Caki2 (cell line): ENCODE data around the gene SIGLEC9. TPM values are rescaled to one million over a fixed set of nuclear protein-coding genes. Genes with fewer than 3 reads are reported as not detected.

Experiments used
- DNase-seq: peaks from one replicate; pipeline ENCODE4 v3.0.0-alpha.2; 2015; ENCODE audit warnings: low read depth
- in situ Hi-C: cut with HindIII; loops from 2 replicates; pipeline ENCODE4 v1.10.0; 2016; ENCODE audit warnings: low sequenced_read_pairs, low pct_unique_long_range_greater_than_20kb, mixed read lengths
- total RNA-seq: library from RNA; depleted of rRNA; stranded (reverse); fragments of >200 nt; shearing (Covaris generic); gene quantifications from 2 replicates; pipeline ENCODE4 v1.2.3, GENCODE V29; 2014; ENCODE audit warnings: low replicate concordance

SIGLEC9 gene
- total RNA-seq, 1 experiment from 2014 or later, result 1.5 TPM

DNA sequence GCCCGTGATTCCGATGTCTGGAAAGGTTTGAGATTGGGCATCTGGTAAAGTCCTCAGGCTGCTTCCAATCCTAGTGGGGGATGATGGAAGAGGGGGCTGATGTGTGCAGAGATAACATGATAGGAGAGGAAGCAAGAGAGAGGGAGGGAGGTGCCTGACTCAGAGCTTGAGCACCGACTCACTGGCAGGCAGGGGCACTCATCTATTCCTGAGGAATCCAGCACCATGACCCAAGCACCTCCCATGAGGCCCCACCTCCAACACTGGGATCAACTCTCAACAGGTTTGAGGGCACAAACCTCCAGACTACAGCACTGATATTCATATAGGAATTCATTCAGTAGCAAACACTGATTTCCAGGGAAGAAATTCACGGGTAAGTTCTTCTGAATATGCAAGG is 5.6 kb upstream of the SIGLEC9 start:
- in situ Hi-C loops, result no loop called here
- no peak for DNase-seq

DNA sequence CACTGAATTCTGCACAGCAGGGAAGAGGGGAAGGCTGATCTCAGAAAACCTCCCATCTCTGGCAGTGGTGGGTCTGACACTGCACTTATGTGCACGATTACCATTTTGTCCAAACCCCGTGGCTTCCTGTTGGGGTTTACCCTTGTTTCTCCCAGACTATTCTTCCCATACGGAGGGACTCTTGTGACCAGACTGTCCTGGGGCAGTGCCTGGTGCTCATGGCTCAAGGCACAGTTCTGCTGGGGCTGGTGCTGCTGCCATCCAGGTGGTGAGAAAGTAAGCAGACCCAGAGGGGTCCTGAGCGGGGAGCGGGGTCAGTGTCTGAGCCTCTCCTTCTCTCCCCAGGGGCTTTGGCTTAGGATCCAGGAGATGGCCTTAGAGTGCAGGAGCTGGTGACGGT is 5.1 kb upstream of the SIGLEC9 start:
- DNase-seq, result no peak
- in situ Hi-C loops, result no loop called here

DNA sequence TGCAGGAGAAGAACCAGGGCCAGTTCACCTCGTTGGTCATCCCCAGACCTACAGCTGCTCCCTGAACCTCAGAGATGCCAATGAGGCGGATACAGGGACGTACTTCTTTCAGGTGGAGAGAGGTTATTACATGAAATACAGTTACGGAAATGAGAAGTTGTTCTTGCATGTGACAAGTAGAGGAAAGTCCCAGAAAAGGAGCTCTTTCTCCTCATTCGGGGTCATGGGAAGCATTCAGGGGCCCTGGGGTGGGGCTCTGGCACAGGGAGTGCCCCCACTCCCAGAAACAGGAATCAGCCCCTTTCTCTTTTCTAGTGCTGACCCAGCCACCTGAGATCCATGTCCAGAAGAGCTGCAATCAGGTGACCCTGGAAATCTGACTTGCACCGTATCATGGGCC is 4.5 kb upstream of the SIGLEC9 start:
- in situ Hi-C loops, result no loop called here
- DNase-seq, result no peak

DNA sequence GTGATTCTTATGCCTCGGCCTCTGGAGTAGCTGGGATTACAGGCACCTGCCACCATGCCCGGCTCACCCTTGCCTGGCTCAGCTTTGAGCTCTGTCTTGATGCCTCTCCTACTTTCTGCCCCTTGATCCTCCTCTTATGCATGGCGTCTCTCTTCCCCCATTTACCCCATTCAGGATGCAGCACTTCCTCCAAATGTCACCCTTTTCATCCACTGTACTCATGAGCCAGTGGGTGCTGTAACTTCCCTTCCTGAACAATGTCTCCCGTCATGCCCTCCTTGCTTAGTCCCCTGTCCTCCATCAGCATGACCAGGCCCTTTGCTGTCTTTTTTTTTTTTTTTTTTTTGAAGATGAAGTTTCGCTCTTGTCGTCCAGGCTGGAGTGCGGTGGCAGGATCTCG is 3.4 kb upstream of the SIGLEC9 start:
- no peak for DNase-seq
- in situ Hi-C loops, result no loop called here

DNA sequence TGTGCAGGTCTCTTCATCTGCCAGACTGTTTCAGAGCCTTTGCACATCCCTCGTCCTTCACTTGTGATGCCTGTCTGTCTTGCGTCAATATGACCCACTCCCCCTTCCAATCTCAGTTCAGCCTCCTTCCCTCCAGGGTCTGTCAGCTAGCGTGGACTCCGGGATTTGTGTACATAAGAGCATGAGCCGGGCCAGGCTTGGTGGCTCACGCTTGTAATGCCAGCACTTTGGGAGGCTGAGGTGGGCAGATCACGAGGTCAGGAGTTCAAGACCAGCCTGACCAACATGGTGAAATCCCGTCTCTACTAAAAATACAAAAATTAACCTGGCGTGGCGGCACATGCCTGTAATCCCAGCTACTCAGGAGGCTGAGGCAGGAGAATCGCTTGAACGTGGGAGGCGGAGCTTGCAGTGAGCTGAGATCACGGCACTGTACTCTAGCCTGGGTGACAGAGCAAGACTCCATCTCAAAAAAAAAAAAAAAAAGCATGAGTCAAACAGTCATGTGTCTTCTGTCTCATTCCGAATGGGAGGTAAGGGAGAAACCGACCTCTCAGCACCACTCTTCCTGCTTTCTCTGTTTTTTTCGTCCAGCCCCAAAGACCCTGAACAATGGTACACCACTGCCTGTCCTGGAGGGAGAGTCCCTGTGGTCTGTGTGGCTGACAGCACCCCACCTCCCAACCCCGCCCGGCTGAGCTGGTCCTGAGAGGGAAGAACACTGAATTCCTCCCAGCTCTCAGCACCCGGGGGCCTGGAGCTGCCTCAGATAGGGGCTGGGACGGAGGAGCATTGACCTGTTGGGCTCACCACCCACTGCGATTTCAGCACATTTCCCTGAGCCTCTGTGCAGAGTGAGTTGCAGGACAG is 2.4 kb upstream of the SIGLEC9 start:
- in situ Hi-C loops, result no loop called here
- peak; percentile 82 for DNase-seq

DNA sequence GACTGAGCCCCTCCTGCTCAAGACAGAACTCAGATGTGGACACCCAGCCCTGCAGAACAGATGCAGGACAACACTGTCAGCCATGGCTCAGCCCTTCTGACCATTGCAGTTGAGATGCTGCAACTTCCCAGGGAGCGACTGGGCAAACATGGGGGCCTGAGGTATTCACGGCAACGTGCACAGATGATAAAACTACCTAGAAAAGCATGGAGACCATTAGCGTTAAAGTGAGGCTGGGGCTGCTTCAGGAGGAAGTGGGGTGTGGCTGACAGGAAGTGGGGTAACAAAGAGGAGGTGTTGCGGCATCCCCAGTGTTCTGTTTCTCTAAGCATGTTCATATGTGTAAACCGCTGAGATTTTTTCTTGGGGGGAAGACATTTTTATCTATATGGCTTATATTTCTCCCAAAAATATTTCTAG is 1.3 kb upstream of the SIGLEC9 start:
- in situ Hi-C loops, result no loop called here
- DNase-seq, result no peak

DNA sequence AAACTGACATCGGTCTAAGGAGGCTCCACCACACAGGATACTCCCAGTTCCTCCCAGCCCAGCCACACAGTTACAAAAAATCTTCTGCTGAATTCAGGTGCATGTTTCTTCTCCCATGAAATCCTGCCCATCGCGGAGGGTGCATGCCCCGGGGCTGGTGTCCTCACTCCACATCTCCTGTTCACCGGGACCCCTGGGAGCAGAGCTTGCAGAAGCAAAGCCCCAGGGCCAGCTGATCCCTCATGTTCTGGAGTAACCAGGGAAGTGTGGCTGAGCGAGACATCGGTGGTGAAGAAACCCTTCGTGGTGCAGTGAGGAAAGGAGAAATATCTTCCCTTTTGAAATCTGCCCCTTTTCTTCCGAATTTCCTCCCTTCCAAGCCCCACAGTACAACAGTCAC is 904 bp upstream of the SIGLEC9 start:
- in situ Hi-C loops, result no loop called here
- DNase-seq, result no peak

DNA sequence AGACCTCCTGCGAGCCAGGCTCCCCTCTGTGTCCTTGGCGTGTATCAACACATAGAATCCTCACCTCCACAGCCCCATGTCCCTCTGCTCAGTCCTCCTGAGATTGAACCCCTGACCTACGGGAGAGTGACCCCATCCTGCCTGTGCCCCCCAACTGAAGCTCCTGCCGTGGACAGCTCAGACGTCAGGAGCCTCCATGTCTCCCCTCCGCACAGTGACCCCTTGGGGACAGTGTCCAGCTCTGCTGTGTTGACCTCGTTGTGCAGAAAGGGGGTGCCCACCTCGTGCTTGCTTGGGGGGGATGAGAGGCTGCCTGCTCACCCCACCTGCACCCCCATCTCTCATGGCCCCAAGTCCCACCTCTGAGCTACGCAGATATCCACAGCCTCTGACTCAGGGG is 490 bp upstream of the SIGLEC9 start:
- in situ Hi-C loops, result no loop called here
- DNase-seq, result no peak

DNA sequence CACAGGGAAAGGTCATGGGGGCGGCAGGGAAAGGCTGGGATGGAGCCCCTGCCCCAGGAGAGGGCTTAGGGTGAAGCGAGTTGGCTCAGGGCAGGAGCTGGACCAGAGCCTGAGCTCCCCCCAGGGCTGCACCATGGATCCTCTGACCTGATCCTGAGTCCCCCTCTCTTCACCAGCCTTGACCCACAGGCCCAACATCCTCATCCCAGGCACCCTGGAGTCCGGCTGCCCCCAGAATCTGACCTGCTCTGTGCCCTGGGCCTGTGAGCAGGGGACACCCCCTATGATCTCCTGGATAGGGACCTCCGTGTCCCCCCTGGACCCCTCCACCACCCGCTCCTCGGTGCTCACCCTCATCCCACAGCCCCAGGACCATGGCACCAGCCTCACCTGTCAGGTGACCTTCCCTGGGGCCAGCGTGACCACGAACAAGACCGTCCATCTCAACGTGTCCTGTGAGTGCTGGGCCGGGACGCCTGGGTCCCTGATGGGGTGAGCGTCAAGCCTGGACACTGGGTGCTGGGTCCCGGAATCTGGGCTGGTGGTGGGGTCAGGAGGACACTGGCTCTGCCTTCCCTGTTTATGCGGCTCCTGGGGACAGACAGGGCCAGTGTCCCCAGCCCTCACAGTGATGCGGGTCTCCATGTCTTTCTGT is 842 bp downstream of the SIGLEC9 start:
- DNase-seq, result no peak
- in situ Hi-C loops, result no loop called here

DNA sequence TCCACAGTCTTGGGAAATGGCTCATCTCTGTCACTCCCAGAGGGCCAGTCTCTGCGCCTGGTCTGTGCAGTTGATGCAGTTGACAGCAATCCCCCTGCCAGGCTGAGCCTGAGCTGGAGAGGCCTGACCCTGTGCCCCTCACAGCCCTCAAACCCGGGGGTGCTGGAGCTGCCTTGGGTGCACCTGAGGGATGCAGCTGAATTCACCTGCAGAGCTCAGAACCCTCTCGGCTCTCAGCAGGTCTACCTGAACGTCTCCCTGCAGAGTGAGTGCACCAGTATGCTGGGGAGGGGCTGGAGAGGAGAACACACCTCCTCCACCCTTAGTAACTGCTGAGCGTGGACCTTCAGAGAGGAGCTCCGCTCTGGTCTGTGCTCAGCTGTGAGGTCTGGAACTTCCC is 2.3 kb downstream of the SIGLEC9 start:
- no peak for DNase-seq
- in situ Hi-C loops, result no loop called here

DNA sequence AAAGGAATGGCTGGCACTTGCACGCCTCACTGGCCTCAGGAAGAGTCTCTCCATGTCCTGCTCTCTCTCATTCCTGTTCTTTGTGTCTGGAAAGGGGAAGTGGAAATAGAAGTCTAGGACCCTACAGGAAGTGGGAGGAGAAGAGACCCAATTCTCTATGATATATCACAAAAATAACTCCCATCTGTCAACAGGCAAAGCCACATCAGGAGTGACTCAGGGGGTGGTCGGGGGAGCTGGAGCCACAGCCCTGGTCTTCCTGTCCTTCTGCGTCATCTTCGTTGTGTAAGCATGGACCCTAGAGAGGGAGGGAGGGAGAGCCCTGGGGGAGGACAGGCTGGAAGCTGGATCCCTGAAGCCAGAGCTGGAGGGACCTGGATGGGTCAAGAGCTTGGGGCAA is 3.0 kb downstream of the SIGLEC9 start:
- in situ Hi-C loops, result no loop called here
- DNase-seq, result no peak

DNA sequence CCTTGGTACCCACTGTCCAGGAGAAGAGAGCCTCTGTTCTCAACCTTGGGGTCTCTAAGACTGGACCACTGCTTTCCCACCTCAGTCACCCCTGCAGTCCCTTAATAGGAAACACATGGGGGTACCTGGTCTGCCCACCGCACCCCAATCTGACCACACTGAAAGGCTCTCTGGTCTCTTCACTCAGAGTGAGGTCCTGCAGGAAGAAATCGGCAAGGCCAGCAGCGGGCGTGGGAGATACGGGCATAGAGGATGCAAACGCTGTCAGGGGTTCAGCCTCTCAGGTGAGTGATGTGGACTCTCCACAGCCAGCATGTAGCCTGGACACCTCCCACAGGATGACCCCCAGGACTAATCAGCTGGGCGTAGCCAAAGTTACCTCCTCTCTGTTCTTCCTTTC is 3.5 kb downstream of the SIGLEC9 start:
- in situ Hi-C loops, result no loop called here
- no peak for DNase-seq

DNA sequence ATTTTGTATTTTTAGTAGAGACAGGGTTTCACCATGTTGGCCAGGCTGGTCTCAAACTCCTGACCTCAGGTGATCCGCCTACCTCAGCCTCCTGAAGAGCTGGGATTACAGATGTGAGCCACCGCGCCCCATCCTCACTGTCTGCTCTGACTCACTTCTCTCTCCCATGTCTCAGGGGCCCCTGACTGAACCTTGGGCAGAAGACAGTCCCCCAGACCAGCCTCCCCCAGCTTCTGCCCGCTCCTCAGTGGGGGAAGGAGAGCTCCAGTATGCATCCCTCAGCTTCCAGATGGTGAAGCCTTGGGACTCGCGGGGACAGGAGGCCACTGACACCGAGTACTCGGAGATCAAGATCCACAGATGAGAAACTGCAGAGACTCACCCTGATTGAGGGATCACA is 5.0 kb downstream of the SIGLEC9 start:
- in situ Hi-C loops, result no loop called here
- no peak for DNase-seq

DNA sequence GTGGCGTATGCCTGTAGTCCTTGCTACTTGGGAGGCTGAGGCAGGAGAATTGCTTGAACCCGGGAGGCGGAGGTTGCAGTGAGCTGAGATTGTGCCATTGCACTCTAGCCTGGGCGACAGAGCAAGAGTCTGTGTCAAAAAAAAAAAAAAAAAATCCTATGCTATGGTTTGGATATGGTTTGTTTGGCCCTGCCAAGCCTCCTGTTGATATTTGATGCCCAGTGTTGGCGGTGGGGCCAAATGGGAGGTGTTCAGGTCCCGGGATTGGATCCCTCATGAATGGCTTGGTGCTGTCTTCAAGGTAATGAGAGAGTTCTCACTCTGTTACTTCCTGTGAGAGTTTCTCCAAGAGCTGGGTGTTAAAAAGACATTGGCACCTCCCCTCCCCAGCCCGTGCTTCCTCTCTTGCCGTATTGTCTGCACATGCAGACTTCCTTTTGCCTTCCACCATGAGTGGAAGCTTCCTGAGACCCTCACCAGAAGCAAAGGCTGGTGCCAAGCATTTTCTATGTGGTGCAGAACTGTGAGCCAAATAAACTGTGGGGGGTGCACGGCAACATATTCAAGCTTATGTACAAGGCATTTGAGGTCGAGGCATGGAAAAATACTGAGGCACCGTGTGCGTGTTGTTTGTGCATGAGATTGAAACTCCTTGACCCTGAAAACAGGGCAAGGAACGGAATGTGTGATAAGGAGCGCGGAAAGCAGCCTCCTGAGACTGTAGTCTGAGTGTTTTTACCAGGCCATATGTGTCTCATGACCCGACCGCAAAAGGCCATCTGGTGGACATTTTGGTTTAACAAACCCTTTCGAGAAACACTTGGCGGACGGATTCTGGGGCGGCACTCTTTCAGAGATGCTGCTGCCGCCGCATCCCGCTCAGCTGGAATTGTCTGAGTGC is 7.3 kb downstream of the SIGLEC9 start:
- no peak for DNase-seq
- in situ Hi-C loops, result no loop called here

DNA sequence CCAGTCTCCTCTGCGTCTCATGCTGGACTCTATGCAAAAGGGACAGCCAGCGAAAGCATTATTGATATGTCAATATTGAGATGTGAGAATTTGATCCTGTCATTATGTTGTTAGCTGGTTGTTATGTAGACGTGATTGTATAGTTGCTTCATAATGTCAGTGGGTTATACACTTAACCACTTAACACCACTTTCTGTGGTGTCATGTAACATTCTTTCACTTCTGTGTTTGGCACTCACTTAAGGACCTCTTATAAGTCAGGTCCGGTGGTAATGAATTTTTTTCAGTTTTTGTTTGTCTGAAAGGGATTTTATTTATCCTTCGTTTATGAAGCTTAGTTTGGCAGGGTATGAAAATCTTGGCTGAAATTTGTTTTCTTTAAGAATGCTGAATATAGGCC is 10.3 kb downstream of the SIGLEC9 start:
- in situ Hi-C loops, result no loop called here
- DNase-seq, result no peak

DNA sequence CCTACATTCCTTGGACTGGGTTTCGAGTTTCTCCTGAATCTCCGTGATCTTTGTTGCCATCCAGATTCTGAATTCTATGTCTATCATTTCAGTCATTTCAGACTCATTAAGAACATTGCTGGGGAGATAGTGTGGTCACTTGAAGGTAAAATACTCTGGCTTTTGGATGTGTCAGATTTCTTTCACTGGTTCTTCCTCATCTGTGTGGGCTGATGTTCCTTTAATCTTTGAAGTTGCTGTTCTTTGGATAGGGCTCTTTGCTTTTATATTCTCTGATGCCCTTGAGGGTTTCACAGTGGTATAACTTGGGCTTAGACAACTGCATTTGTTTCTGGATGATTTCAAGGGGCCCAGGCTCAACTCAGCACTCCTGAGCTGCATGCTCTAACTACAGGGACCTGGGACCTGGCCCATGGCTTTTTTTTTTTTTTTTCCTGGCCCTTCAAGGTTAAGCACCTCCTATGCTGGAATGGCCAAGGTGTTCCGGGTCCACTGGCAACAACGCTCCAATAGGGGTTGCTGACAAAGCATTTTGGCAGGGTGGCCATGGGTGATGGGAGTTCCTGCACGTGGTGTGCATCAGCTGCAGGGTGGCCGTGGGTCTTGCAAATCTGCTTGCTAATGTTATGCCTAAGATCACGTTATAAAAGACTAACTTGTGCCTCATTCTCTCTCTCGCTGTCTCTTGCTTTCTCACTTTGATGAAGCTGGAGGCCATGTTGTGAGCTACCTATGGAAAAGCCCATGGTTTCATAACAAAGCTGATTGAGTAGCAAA is 11.5 kb downstream of the SIGLEC9 start:
- no peak for DNase-seq
- in situ Hi-C loops, result no loop called here

DNA sequence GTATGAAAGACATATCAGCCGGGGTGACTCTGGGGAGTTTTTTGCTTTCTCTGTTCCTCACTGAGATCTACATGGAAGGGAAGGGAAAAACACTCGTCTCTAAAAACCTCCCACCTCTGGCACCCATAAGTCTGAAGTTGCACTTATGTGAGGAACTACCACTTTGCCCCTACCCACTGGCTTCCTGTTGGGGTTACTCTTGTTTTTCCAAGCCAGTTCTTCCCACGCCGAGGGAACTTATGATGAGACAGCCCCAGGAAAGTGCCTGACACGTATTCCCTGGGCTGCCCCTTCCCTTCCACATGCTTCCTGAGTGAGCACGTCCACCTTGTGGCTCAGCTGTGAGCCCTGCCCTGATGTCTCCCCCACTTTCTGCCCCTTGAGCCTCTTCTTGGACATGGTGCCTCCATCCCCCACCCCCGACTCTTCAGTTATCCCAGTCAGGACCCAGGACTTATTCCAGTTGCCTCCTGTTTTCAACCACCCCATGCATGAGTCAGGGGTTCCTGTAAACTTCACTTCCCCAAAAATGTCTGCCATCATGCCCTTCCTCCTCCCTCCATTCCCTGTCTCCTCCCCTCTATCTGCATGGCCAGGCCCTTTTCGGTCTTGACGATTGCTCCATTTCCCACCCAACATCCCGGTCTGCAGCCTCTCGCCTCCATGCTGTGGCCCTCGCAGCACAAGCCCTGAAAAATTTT is 12.3 kb downstream of the SIGLEC9 start:
- in situ Hi-C loops, result no loop called here
- no peak for DNase-seq
